Choroid plexus epithelial cell (primary cell): ENCODE data around the gene AGBL2.
"Not testable (repeated sequence)": the region's sequence is repeated elsewhere in the genome, so short reads cannot be mapped to it uniquely, and the experiment has no call there.

Experiments
- DNase-seq: peaks from one replicate; pipeline ENCODE4 v3.0.0-alpha.2; 2010; ENCODE audit warnings: low read depth
- H3K4me3 ChIP-seq: 2 replicates; pipeline ENCODE4 v1.5.1; 2011; ENCODE audit warnings: low read depth, mild to moderate bottlenecking, control low read depth, low read length, moderate library complexity
- CTCF ChIP-seq: conservative IDR thresholded peaks from 2 replicates; pipeline ENCODE4 v1.5.1; 2011; ENCODE audit warnings: low read depth, mild to moderate bottlenecking, control low read depth, inconsistent platforms, low read length, moderate library complexity

Gene AGBL2

GRCh38 chr11:47689480-47689879 is 25.7 kb downstream of the AGBL2 start:
- no peak overlapping the region for H3K4me3 ChIP-seq
- no peak for TF ChIP-seq CTCF
- DNase-seq = no peak

GRCh38 chr11:47688991-47689390 is 26.2 kb downstream of the AGBL2 start:
- no peak overlapping the region for H3K4me3 ChIP-seq
- TF ChIP-seq CTCF = no peak
- DNase-seq = no peak

GRCh38 chr11:47688111-47688510 is 27.1 kb downstream of the AGBL2 start:
- DNase-seq = no peak
- no peak overlapping the region for H3K4me3 ChIP-seq
- no peak for TF ChIP-seq CTCF

- not testable (repeated sequence) for DNase-seq, H3K4me3 ChIP-seq
Measured at GRCh38 chr11:47686704-47687103, 28.5 kb downstream of the AGBL2 start.

GRCh38 chr11:47686151-47686550 is 29.0 kb downstream of the AGBL2 start:
- H3K4me3 ChIP-seq = no peak overlapping the region
- no peak for DNase-seq
- no peak for TF ChIP-seq CTCF

GRCh38 chr11:47675851-47676250 is 39.3 kb downstream of the AGBL2 start:
- H3K4me3 ChIP-seq = no peak overlapping the region
- DNase-seq = no peak
- no peak for TF ChIP-seq CTCF

- peak; percentile 37 for DNase-seq
- TF ChIP-seq CTCF = no peak
- no peak overlapping the region for H3K4me3 ChIP-seq
Measured at GRCh38 chr11:47672283-47672730, 42.9 kb downstream of the AGBL2 start.

GRCh38 chr11:47669856-47670255 is 45.3 kb downstream of the AGBL2 start:
- TF ChIP-seq CTCF = no peak
- DNase-seq = no peak
- H3K4me3 ChIP-seq = no peak overlapping the region
